ENCODE data around the gene CUL5. TPM values are rescaled to one million over a fixed set of nuclear protein-coding genes. Genes with fewer than 3 reads are reported as not detected.

Gene CUL5
- total and polyA plus RNA-seq, 12 donors, result 4.2 to 114 (median 40.7) TPM

DNA sequence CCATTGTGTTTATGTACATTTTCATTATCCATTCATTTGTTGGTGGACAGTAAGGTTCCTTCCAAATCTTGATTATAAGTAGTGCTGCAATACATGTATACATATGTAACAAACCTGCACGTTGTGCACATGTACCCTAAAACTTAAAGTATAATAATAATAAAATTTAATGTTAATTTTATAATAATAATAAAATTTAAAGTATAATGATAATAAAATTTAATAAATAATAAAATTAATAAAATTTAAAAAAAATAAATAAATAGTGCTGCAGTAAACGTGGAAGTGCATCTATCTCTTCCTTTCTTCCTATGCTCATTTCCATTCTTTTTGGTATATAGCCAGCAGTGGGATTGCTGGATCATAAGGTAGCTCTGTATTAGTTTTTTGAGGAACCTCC lies 54.7 kb downstream of the CUL5 start:
- Histone ChIP-seq H3K27ac (no peak overlapping the region), H3K4me3 (no peak overlapping the region), H3K4me1 (replicated peaks in 1 of 2) (no peaks in the 10 kb centered on the region), H3K27me3 (no peaks in the 10 kb centered on the region), H3K9me3 (replicated peaks in 1 of 3) (no peaks in the 10 kb centered on the region), H3K36me3 (replicated peaks in 1 of 2) (peaks cover 0 to 22% of the 10 kb centered on the region in 2 donors)
- no peak for DNase-seq
- intact Hi-C loops (cut with DNase I), result no loop called here
- 97 to 98% (median 98%) methylated on average over 2 of the region's 2 CpGs for WGBS, 4 donors
- TF ChIP-seq POLR2A (IDR thresholded peaks at IDR 0.05), result no peak
- TF ChIP-seq, protein P1, sequence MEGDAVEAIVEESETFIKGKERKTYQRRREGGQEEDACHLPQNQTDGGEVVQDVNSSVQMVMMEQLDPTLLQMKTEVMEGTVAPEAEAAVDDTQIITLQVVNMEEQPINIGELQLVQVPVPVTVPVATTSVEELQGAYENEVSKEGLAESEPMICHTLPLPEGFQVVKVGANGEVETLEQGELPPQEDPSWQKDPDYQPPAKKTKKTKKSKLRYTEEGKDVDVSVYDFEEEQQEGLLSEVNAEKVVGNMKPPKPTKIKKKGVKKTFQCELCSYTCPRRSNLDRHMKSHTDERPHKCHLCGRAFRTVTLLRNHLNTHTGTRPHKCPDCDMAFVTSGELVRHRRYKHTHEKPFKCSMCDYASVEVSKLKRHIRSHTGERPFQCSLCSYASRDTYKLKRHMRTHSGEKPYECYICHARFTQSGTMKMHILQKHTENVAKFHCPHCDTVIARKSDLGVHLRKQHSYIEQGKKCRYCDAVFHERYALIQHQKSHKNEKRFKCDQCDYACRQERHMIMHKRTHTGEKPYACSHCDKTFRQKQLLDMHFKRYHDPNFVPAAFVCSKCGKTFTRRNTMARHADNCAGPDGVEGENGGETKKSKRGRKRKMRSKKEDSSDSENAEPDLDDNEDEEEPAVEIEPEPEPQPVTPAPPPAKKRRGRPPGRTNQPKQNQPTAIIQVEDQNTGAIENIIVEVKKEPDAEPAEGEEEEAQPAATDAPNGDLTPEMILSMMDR (IDR thresholded peaks at IDR 0.05), result no peak

DNA sequence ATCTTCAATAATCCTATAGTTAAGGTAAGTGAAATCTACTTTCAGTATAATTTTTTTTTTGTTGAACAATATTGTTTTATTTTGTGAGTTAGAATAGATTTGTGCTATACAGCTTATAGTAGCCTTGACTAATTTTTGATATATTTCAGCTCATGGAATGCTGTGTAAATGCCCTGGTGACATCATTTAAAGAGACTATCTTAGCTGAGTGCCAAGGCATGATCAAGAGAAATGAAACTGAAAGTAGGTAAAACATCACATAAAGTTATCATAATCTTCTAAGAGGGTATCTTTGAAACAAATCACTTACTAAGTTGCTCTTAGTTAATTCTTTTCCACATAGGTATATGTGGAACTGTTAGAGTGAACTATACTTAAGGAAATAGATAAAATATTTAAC lies 61.2 kb downstream of the CUL5 start:
- intact Hi-C loops (cut with DNase I), result no loop called here
- Histone ChIP-seq H3K27me3 (no peaks in the 10 kb centered on the region), H3K36me3 (replicated peaks in 1 of 2) (peaks cover 0 to 9% of the 10 kb centered on the region in 2 donors), H3K9me3 (replicated peaks in 1 of 3) (no peaks in the 10 kb centered on the region), H3K27ac (no peak overlapping the region), H3K4me3 (no peak overlapping the region), H3K4me1 (replicated peaks in 1 of 2) (peaks cover 6 to 23% of the 10 kb centered on the region in 2 donors)
- TF ChIP-seq POLR2A (IDR thresholded peaks at IDR 0.05), result no peak
- TF ChIP-seq, protein P1 (IDR thresholded peaks at IDR 0.05), result no peak
- no peak for DNase-seq

DNA sequence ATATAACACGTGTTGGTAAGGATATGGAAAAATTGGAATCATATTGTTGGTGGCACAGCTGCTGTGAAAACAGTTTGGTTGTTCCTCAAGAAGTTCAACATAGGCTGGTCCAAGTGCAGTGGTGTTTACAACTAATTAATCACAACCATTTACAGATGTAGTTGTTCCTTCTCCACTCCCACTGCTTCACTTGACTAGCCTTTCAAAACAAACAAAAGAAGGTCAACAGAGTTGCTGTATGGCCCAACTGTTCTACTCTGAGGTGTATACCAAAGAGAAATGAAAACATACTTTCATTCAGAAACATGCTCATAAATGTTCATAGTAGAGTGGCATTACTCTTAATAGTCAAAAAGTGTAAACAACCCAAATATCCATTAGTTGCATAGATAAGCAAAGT lies 76.1 kb downstream of the CUL5 start:
- WGBS, 4 donors, result 74 to 95% (median 88%) methylated on average over 1 of the region's 1 CpG
- no peak for DNase-seq
- intact Hi-C loops (cut with DNase I), result no loop called here
- Histone ChIP-seq H3K4me3 (no peak overlapping the region), H3K9me3 (replicated peaks in 1 of 3) (no peaks in the 10 kb centered on the region), H3K27me3 (no peaks in the 10 kb centered on the region), H3K4me1 (replicated peaks in 1 of 2) (no peaks in the 10 kb centered on the region), H3K36me3 (replicated peaks in 1 of 2) (peaks cover 0 to 10% of the 10 kb centered on the region in 2 donors), H3K27ac (no peak overlapping the region)
- TF ChIP-seq, protein P1 (IDR thresholded peaks at IDR 0.05), result no peak
- no peak for TF ChIP-seq POLR2A (IDR thresholded peaks at IDR 0.05)

DNA sequence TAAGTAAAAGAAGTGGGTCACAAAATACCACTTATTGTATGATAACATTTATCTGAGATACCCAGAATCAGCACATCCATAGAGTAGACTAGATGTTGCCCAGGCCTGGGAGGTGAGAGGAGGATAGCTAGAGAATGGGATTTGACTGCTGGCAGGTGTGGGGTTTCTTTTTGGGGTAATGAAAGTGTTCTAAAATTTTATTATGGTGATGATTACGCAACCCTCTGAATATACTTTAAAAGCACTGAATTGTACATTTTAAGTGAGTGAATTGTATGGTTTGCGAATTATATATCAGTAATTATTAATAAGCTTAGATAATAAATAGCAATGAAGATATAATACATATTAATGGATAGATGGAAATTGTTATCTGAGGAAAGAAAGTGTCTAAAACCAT lies 77.0 kb downstream of the CUL5 start:
- intact Hi-C loops (cut with DNase I), result no loop called here
- DNase-seq, result no peak
- Histone ChIP-seq H3K27ac (no peak overlapping the region), H3K9me3 (replicated peaks in 1 of 3) (no peaks in the 10 kb centered on the region), H3K36me3 (replicated peaks in 1 of 2) (peaks cover 0 to 15% of the 10 kb centered on the region in 2 donors), H3K4me1 (replicated peaks in 1 of 2) (no peaks in the 10 kb centered on the region), H3K27me3 (no peaks in the 10 kb centered on the region), H3K4me3 (no peak overlapping the region)
- WGBS, 4 donors, result 96 to 99% (median 97%) methylated on average over 2 of the region's 2 CpGs
- no peak for TF ChIP-seq POLR2A (IDR thresholded peaks at IDR 0.05)
- TF ChIP-seq, protein P1 (IDR thresholded peaks at IDR 0.05), result no peak
